Heart left ventricle (tissue), 16 donors: Measurements from ENCODE around the gene ZAP70. TPM values are rescaled to one million over a fixed set of nuclear protein-coding genes. Genes with fewer than 3 reads are reported as not detected.

Source experiments
- ATAC-seq, 4 donors: fragments of 200-7000 bp; cut with Tn5 transposase; one replicate each; pipeline ENCODE4 v1.9.1; 2020 to 2022; ENCODE audit warnings: moderate library complexity in 4 of 4, mild to moderate bottlenecking in 3 of 4, moderate number of reproducible peaks in 1 of 4
- DNase-seq, 5 donors: peaks; one replicate each; pipeline ENCODE4 v3.0.0-alpha.2; 2020
- H3K27ac ChIP-seq, 12 donors: fragments of 200-600 bp; sonication (generic) in 4 of 12; one replicate each; pipeline versions ENCODE4 v1.5.0 to v1.8.0; 2016 to 2022; ENCODE audit warnings: mild to moderate bottlenecking in 2 of 12
- H3K27me3 ChIP-seq, 9 donors: fragments of 200-600 bp; sonication (generic) in 2 of 9; one replicate each; pipeline versions ENCODE4 v1.5.1 to v1.8.0; 2016 to 2022; ENCODE audit warnings: mild to moderate bottlenecking in 3 of 9
- H3K36me3 ChIP-seq, 9 donors: fragments of 200-600 bp; sonication (generic) in 2 of 9; one replicate each; pipeline versions ENCODE4 v1.5.0 to v1.8.0; 2018 to 2022; ENCODE audit warnings: mild to moderate bottlenecking in 2 of 9
- H3K4me1 ChIP-seq, 12 donors: fragments of 200-600 bp; sonication (generic) in 4 of 12; one replicate each; pipeline versions ENCODE4 v1.5.0 to v1.8.0; 2016 to 2022; ENCODE audit warnings: mild to moderate bottlenecking in 3 of 12
- H3K4me3 ChIP-seq, 12 donors: fragments of 200-600 bp; sonication (generic) in 4 of 12; one replicate each; pipeline versions ENCODE4 v1.5.0 to v1.8.0; 2017 to 2022; ENCODE audit warnings: mild to moderate bottlenecking in 9 of 12, moderate library complexity in 4 of 12
- H3K9me3 ChIP-seq, 12 donors: fragments of 200-600 bp; sonication (generic) in 4 of 12; one replicate each; pipeline versions ENCODE4 v1.5.0 to v1.8.0; 2016 to 2022; ENCODE audit warnings: mild to moderate bottlenecking in 1 of 12
- CTCF ChIP-seq, 12 donors: fragments of 200-600 bp; sonication (generic) in 4 of 12; IDR thresholded peaks; one replicate each; pipeline versions ENCODE4 v1.5.0 to v1.8.0; 2018 to 2022; ENCODE audit warnings: antibody characterized with exemption in 12 of 12, mild to moderate bottlenecking in 5 of 12
- POLR2A ChIP-seq, 2 donors: fragments of 450-650 bp; IDR thresholded peaks; one replicate each; pipeline ENCODE4 v1.6.1; 2017; ENCODE audit warnings: antibody characterized with exemption in 2 of 2, mild to moderate bottlenecking in 2 of 2, moderate library complexity in 2 of 2
- WGBS, 4 donors: extraction: QIAGEN DNeasy Blood & Tissue Kit in 2 of 4; methylation state at CpG; one replicate each; pipeline versions ENCODE4 v1.1.5 to v1.1.7; 2013 to 2018; 5-methylcytosine and 5-hydroxymethylcytosine counted together
- intact Hi-C, 10 donors: fragments of 100-400 bp; cut with DNase I; formaldehyde crosslinking; loops; one replicate each; pipeline versions ENCODE4 v1.11.1 to v1.14.2; 2022
- polyA plus RNA-seq, 2 donors: library from polyadenylated mRNA; stranded (reverse); fragments of 200-250 nt; gene quantifications; one replicate each; pipeline ENCODE4 v1.2.3, GENCODE V29; 2013
- total RNA-seq, 9 donors: library from RNA; depleted of rRNA in 2 of 9; stranded (reverse); fragments of >200 nt in 2 of 9; fragmentation: NEBNext Ultra II Directional in 3 of 9; extraction: Animal tissue kit (Norgen Biotek cat#: 25700) in 3 of 9; gene quantifications; one replicate each; pipeline versions ENCODE4 v1.1.0 to v1.2.4, GENCODE V29; 2016 to 2023
- donor health status: ischemic (EF 13 %, LVEDD 7.1; RV severe dilation, severe dysfunction).
- donor health status: healthy with polysubstance abuse.
- donor health status: DM: no; HTN: yes; CAD: no.
- donor health status: DM: no; HTN: no; CAD: no.
- donor health status: ischemic (EF 25% LVEDD 6.9; RV normal size, moderate dysfunction).
- donor health status: ischemic (EF 25% LVEDD 5.7; RV mildly dilated, moderate dysfunction).
- donor health status: healthy.
- donor health status: DM: yes; HTN: yes; CAD: no.
- donor health status: ischemic (EF 35%, LVEDD 5.7; RV mildly dilated, moderate dysfunction).
- donor health status: nonischemic (EF 11% LVEDD 7.7; RV severe dilation, severe dysfunction).
- donor health status: DM: yes; HTN: yes; CAD: no.
- donor health status: PGD.
- donor health status: ischemic (EF 29% LVEDD 5.4; RV normal size, mild dysfunction).
- donor health status: nonischemic (EF 23%, LVEDD 6.1; RV moderate dilation, normal function).

The ZAP70 gene
- total and polyA plus RNA-seq, 11 donors, result 0.16 to 13.5 (median 0.70) TPM; not detected in 1

DNA sequence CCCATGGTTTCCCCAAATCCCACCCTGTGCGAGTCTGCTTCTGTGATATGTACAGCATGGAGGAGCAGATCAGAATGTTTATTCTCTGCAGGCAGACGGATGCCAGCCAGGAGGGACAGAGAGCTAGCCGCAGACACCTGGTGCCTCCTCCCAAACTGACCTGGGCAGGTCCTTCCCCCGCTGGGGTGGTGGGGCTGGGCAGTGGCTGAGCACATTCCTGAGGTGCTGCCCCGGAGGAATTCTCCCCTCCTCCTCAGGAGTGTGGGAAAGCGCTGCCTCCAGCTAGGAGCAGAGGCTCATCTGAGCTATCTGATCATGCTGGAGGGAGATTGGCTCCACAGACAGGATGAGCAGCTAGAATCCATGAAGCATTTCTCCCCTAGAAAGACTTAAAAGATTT is 22.2 kb upstream of the ZAP70 start:
- TF ChIP-seq CTCF (IDR thresholded peaks at IDR 0.05) (no peak), POLR2A (IDR thresholded peaks at IDR 0.05) (no peak)
- Histone ChIP-seq H3K27ac (no peak overlapping the region), H3K4me1 (no peaks in the 10 kb centered on the region), H3K27me3 (no peaks in the 10 kb centered on the region), H3K36me3 (no peaks in the 10 kb centered on the region), H3K9me3 (peaks cover 0 to 8% (median 0%) of the 10 kb centered on the region in 12 donors), H3K4me3 (no peak overlapping the region)
- ATAC-seq (no peak), DNase-seq (no peak)
- WGBS, 4 donors, result 52 to 75% (median 66%) methylated on average over 4 to 6 of the region's 6 CpGs
- intact Hi-C loops, result loop anchor here in 2 of 10 donors (10.0 kb wide), 1 partner anchor 96 kb away; no protein-coding TSS in a partner anchor

DNA sequence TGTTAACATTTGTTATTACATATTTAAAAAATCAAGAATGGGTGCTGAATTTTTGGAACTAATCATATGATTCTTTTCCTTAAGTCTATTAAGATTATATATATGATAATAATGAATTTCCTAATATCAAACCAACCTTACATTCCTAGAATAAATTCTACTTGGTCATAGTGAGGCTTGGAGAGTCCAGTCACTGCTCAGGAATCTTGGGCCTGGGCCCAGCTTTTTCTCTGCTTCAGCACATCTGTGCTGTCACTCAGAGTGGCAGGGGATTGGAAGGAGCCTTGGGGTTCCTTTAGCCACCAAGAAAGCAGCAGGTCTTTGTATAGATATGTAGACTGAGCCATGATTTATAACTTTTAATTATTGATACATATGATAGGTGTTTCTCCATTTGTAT is 19.9 kb upstream of the ZAP70 start:
- no peaks in the 10 kb centered on the region for H3K36me3 ChIP-seq
- no peak overlapping the region for H3K27ac ChIP-seq
- H3K9me3 ChIP-seq, result peaks cover 0 to 8% (median 0%) of the 10 kb centered on the region in 12 donors
- no peak for TF ChIP-seq POLR2A (IDR thresholded peaks at IDR 0.05)
- no peak for TF ChIP-seq CTCF (IDR thresholded peaks at IDR 0.05)
- peaks cover 0 to 5% (median 1%) of the 10 kb centered on the region in 12 donors for H3K4me1 ChIP-seq
- no peaks in the 10 kb centered on the region for H3K27me3 ChIP-seq
- no peak for DNase-seq
- H3K4me3 ChIP-seq, result no peak overlapping the region
- ATAC-seq, result no peak
- intact Hi-C loops, result loop anchor here in 2 of 10 donors (10.0 kb wide), 1 partner anchor 99 kb away; no protein-coding TSS in a partner anchor

GRCh38 chr2:97695744-97696143 is 17.6 kb upstream of the ZAP70 start:
- peaks cover 0 to 7% (median 1%) of the 10 kb centered on the region in 12 donors for H3K4me1 ChIP-seq
- DNase-seq (no peak), ATAC-seq (no peak)
- H3K27ac ChIP-seq, result no peak overlapping the region
- H3K4me3 ChIP-seq, result no peak overlapping the region
- TF ChIP-seq CTCF (IDR thresholded peaks at IDR 0.05), result no peak
- TF ChIP-seq POLR2A (IDR thresholded peaks at IDR 0.05), result no peak
- H3K27me3 ChIP-seq, result no peaks in the 10 kb centered on the region
- WGBS, 4 donors, result 94 to 96% (median 95%) methylated on average over 5 of the region's 5 CpGs
- H3K9me3 ChIP-seq, result peaks cover 0 to 8% (median 0%) of the 10 kb centered on the region in 12 donors
- no peaks in the 10 kb centered on the region for H3K36me3 ChIP-seq
- intact Hi-C loops, result loop anchor here in 7 of 10 donors (2.0 to 10.0 kb wide), 5 partner anchors 31 to 692 kb away; partner anchors contain the start of gene ACTR1B (in 2 of the 7)

- no peaks in the 10 kb centered on the region for H3K36me3 ChIP-seq
- TF ChIP-seq POLR2A (IDR thresholded peaks at IDR 0.05), result no peak
- TF ChIP-seq CTCF (IDR thresholded peaks at IDR 0.05), result peak; percentile 91 to 99 (median 96)
- peaks cover 0 to 7% (median 1%) of the 10 kb centered on the region in 12 donors for H3K4me1 ChIP-seq
- no peak overlapping the region for H3K4me3 ChIP-seq
- H3K9me3 ChIP-seq, result peaks cover 0 to 8% (median 0%) of the 10 kb centered on the region in 12 donors
- 28 to 31% (median 28%) methylated on average over 14 of the region's 14 CpGs for WGBS, 4 donors
- intact Hi-C loops, result loop anchor here in 8 of 10 donors (1.0 to 10.0 kb wide), 7 partner anchors 33 to 690 kb away; partner anchors contain the start of gene ACTR1B (in 2 of the 8)
- H3K27me3 ChIP-seq, result no peaks in the 10 kb centered on the region
- DNase-seq, result peak; percentile 87 to 95 (median 88)
- ATAC-seq, result peak; percentile 78 to 92 (median 90)
- no peak overlapping the region for H3K27ac ChIP-seq
Observed at GRCh38 chr2:97697252-97698235, 15.8 kb upstream of the ZAP70 start.
